Gastrocnemius medialis (tissue), 4 donors: ENCODE measurements around the gene TCERG1L. TPM values are rescaled to one million over a fixed set of nuclear protein-coding genes. Genes with fewer than 3 reads are reported as not detected.
"Not testable (repeated sequence)": the region's sequence is repeated elsewhere in the genome, so short reads cannot be mapped to it uniquely, and the experiment has no call there.

Experiments used
- ATAC-seq, 2 donors: fragments of 150-250 bp; one replicate each; pipeline ENCODE4 v1.9.1; 2016
- DNase-seq, 2 donors: peaks; one replicate each; pipeline ENCODE4 v3.0.0-alpha.2; 2019
- H3K27ac ChIP-seq, 4 donors: fragments of 200-600 bp; sonication (generic); 1 replicate in 1 of 4; 2 replicates in 3 of 4; pipeline ENCODE4 v1.5.1; 2016 to 2018; ENCODE audit warnings: mild to moderate bottlenecking in 2 of 4, moderate library complexity in 1 of 4
- H3K27me3 ChIP-seq, 3 donors: fragments of 200-600 bp; sonication (generic) in 2 of 3; 1 replicate in 1 of 3; 2 replicates in 2 of 3; pipeline versions ENCODE4 v1.5.1 to v1.6.0; 2016 to 2019; ENCODE audit warnings: mild to moderate bottlenecking in 1 of 3, moderate library complexity in 1 of 3
- H3K36me3 ChIP-seq, 2 donors: fragments of 200-600 bp; sonication (generic) in 1 of 2; one replicate each; pipeline ENCODE4 v1.5.1; 2017 to 2018
- H3K4me1 ChIP-seq, 2 donors: fragments of 200-600 bp; sonication (generic) in 1 of 2; one replicate each; pipeline ENCODE4 v1.5.1; 2016 to 2017; ENCODE audit warnings: mild to moderate bottlenecking in 2 of 2
- H3K4me3 ChIP-seq, 4 donors: fragments of 200-600 bp; sonication (generic) in 3 of 4; 1 replicate in 1 of 4; 2 replicates in 3 of 4; pipeline ENCODE4 v1.5.1; 2016 to 2019; ENCODE audit warnings: mild to moderate bottlenecking in 2 of 4
- H3K9me3 ChIP-seq, 3 donors: fragments of 200-600 bp; sonication (generic) in 2 of 3; 1 replicate in 1 of 3; 2 replicates in 2 of 3; pipeline ENCODE4 v1.5.1; 2016 to 2019
- POLR2A ChIP-seq, 2 donors: fragments of 450-650 bp; IDR thresholded peaks; one replicate each; pipeline ENCODE4 v1.6.1; 2017; ENCODE audit warnings: antibody characterized with exemption in 2 of 2, mild to moderate bottlenecking in 2 of 2, moderate library complexity in 2 of 2
- in situ Hi-C, 4 donors: fragments of 200-750 bp; cut with MboI; loops; one replicate each; pipeline versions ENCODE4 v1.15.0 to v1.8.0; 2017; ENCODE audit warnings: low sequenced_read_pairs in 4 of 4
- intact Hi-C: fragments of 100-400 bp; cut with DNase I; formaldehyde crosslinking; loops from one replicate; pipeline ENCODE4 v1.15.1; 2023; ENCODE audit warnings: low total_unique reads
- total RNA-seq, 4 donors: library from RNA; depleted of rRNA; stranded (reverse); fragments of >200 nt; gene quantifications; one replicate each; pipeline versions ENCODE4 v1.1.0 to v1.2.3, GENCODE V29; 2016
- TF ChIP-seq, protein P1 (sequence below), 5 experiments: fragments of 450-650 bp in 3 of 5; fragments of 200-600 bp in 2 of 5; sonication (generic) in 2 of 5; IDR thresholded peaks in 4 of 5; conservative IDR thresholded peaks in 1 of 5; 1 replicate in 4 of 5; 2 replicates in 1 of 5; pipeline ENCODE4 v1.5.1; 2016 to 2019; ENCODE audit warnings: antibody characterized with exemption in 5 of 5, mild to moderate bottlenecking in 3 of 5, moderate library complexity in 3 of 5

The TCERG1L gene
- total RNA-seq, 4 donors from 2014 or later = not detected

DNA sequence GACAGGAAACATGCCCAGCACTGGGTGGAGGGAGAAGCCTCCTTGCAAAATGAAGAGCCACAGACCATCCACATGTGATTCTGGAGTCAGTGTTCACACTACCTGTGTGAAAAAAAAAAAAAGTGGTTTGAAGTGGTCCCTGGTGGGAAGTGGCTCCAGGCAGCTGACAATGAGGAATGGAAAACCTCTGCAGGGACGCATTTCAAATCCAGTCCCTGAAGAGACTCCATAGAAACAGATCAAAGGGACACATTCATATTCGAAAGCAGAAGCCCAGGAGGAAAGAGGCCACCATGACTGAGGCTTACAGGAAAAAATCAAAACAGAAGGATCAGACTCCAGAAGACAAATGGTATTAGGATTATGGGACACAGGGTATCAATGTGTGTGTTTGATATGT is 11.5 kb upstream of the TCERG1L start:
- H3K4me1 ChIP-seq = no peaks in the 10 kb centered on the region
- no peak overlapping the region for H3K4me3 ChIP-seq
- intact Hi-C loops = no loop called here
- in situ Hi-C loops = no loop called here
- TF ChIP-seq, protein P1, sequence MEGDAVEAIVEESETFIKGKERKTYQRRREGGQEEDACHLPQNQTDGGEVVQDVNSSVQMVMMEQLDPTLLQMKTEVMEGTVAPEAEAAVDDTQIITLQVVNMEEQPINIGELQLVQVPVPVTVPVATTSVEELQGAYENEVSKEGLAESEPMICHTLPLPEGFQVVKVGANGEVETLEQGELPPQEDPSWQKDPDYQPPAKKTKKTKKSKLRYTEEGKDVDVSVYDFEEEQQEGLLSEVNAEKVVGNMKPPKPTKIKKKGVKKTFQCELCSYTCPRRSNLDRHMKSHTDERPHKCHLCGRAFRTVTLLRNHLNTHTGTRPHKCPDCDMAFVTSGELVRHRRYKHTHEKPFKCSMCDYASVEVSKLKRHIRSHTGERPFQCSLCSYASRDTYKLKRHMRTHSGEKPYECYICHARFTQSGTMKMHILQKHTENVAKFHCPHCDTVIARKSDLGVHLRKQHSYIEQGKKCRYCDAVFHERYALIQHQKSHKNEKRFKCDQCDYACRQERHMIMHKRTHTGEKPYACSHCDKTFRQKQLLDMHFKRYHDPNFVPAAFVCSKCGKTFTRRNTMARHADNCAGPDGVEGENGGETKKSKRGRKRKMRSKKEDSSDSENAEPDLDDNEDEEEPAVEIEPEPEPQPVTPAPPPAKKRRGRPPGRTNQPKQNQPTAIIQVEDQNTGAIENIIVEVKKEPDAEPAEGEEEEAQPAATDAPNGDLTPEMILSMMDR (IDR thresholded peaks at IDR 0.05 in 4 of 5, conservative IDR thresholded peaks at IDR 0.05 in 1 of 5) = no peak
- ATAC-seq = no peak
- no peak overlapping the region for H3K27ac ChIP-seq
- no peak for DNase-seq
- peaks cover 0 to 17% (median 0%) of the 10 kb centered on the region in 3 donors for H3K27me3 ChIP-seq
- H3K9me3 ChIP-seq = no peaks in the 10 kb centered on the region
- H3K36me3 ChIP-seq = no peaks in the 10 kb centered on the region

DNA sequence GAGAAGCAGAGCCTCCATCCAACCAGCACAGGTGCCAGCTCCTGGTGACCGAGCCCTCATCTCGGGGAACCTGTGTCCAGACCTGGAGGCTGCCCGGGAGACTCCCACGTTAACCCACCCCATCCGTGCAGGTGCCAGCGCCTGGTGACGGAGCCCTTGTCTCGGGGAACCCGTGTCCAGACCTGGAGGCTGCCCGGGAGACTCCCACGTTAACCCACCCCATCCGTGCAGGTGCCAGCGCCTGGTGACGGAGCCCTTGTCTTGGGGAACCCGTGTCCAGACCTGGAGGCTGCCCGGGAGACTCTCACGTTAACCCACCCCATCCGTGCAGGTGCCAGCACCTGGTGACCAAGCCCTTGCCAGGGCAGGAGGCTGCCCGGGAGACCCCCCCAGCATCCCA is 11.1 kb upstream of the TCERG1L start:
- in situ Hi-C loops, H3K36me3 ChIP-seq, DNase-seq, H3K27ac ChIP-seq, ATAC-seq, H3K4me3 ChIP-seq, H3K4me1 ChIP-seq, intact Hi-C loops, H3K9me3 ChIP-seq: not testable (repeated sequence)
- peaks cover 0 to 17% (median 0%) of the 10 kb centered on the region in 3 donors for H3K27me3 ChIP-seq

DNA sequence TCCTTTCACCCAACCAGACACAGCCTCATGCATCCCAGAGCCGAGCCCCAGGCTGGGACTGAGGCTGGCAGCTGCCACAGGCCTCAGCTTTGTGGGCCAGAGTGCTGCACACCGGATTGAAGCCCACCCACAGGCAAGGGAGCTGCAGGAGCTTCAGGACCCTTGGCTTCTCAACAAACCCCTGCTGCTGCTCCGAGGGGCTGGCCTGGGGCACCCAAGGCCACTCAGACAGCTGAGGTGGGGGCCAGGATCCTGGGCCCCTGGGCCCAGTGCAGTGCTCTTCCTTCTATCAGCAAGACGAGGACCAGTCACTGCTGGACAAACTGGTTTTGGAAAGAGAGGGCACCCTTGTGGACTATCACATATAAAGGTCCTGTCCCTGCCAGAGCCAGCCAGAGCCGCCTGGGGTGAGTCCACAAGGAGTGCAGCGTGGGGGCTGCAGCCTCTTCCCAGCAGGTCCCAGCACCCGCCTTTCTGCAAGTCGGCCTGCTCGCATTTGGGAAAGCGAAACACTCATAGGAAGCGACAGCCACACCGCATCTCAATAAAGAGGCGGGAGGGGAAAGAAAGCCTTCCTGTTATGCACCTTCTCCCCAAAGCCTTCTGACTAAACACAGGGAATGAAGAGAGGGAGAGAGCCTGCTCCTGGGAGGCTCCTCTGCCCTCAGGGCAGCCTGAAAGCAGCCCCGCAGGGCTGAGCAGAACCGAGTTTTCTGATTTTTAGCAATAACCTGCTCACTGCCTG is 9.5 kb upstream of the TCERG1L start:
- TF ChIP-seq, protein P1 (IDR thresholded peaks at IDR 0.05 in 4 of 5, conservative IDR thresholded peaks at IDR 0.05 in 1 of 5) = no peak
- TF ChIP-seq POLR2A (IDR thresholded peaks at IDR 0.05) = no peak

DNA sequence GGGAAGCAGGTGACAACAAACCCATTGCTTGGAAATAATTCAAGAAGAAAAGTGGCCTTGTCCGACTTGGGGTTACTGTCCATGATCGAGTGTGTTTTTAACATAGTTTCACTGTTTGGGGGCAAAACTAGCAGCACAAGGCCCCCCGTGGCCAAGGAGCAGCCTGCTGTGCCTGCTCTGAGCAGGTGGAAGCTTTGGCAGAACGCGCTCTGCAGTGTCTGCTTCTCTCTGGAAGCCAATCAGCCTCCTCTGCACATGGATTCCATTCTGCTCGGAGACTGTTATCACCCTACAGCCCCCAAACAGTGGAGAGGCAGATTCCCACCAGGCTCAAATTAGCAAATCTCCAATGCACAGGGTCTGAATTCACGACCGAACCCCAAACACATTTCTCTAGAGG is 7.3 kb upstream of the TCERG1L start:
- intact Hi-C loops (no loop called here), in situ Hi-C loops (no loop called here)
- Histone ChIP-seq H3K4me1 (no peaks in the 10 kb centered on the region), H3K27ac (no peak overlapping the region), H3K9me3 (no peaks in the 10 kb centered on the region), H3K27me3 (peaks cover 0 to 24% (median 0%) of the 10 kb centered on the region in 3 donors), H3K4me3 (no peak overlapping the region), H3K36me3 (no peaks in the 10 kb centered on the region)
- ATAC-seq (no peak), DNase-seq (no peak)
- no peak for TF ChIP-seq POLR2A (IDR thresholded peaks at IDR 0.05)
- TF ChIP-seq, protein P1 (IDR thresholded peaks at IDR 0.05 in 4 of 5, conservative IDR thresholded peaks at IDR 0.05 in 1 of 5) = no peak

More for the DNA sequence above, 9.5 kb upstream of the TCERG1L start:
- in situ Hi-C loops = no loop called here
- Histone ChIP-seq H3K9me3 (no peaks in the 10 kb centered on the region), H3K36me3 (no peaks in the 10 kb centered on the region), H3K4me1 (no peaks in the 10 kb centered on the region), H3K27ac (no peak overlapping the region), H3K27me3 (peaks cover 0 to 17% (median 0%) of the 10 kb centered on the region in 3 donors), H3K4me3 (no peak overlapping the region)
- no peak for ATAC-seq
- no peak for DNase-seq
- intact Hi-C loops = no loop called here

DNA sequence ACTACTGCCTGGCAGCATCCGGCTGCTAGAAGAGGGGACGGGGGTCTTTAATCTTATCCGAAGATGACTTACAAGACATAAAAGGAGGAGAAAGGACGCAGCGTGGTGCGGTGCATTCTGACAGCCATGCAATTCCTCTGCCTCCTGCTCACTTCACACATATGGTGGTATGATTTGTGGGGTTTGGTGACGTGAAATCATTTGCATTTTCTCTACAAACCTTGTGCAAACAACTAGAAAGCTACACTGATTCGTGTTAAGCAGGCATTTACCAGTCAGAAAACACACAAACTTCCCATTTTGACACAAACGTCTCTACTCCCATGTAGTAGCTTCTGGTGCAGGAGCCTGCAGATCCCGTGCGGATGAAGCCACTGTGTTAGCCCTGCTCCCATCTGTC is 6.8 kb upstream of the TCERG1L start:
- no peak overlapping the region for H3K4me3 ChIP-seq
- H3K4me1 ChIP-seq = no peaks in the 10 kb centered on the region
- intact Hi-C loops (no loop called here), in situ Hi-C loops (no loop called here)
- no peaks in the 10 kb centered on the region for H3K9me3 ChIP-seq
- TF ChIP-seq, protein P1 (IDR thresholded peaks at IDR 0.05 in 4 of 5, conservative IDR thresholded peaks at IDR 0.05 in 1 of 5) = no peak
- TF ChIP-seq POLR2A (IDR thresholded peaks at IDR 0.05) = no peak
- peaks cover 0 to 22% (median 0%) of the 10 kb centered on the region in 3 donors for H3K27me3 ChIP-seq
- ATAC-seq (no peak), DNase-seq (no peak)
- H3K27ac ChIP-seq = no peak overlapping the region
- no peaks in the 10 kb centered on the region for H3K36me3 ChIP-seq
